GM21723 (cell line): ENCODE results near the gene TMEM213.
"Not testable (repeated sequence)": the region's sequence is repeated elsewhere in the genome, so short reads cannot be mapped to it uniquely, and the experiment has no call there.

Source experiments
- ATAC-seq: cut with Tn5 transposase; IDR thresholded peaks from one replicate; pipeline ENCODE4 v1.9.1; 2021; ENCODE audit warnings: mild to moderate bottlenecking, moderate library complexity; ENCODE audit not compliant: unreplicated experiment

TMEM213 gene

DNA sequence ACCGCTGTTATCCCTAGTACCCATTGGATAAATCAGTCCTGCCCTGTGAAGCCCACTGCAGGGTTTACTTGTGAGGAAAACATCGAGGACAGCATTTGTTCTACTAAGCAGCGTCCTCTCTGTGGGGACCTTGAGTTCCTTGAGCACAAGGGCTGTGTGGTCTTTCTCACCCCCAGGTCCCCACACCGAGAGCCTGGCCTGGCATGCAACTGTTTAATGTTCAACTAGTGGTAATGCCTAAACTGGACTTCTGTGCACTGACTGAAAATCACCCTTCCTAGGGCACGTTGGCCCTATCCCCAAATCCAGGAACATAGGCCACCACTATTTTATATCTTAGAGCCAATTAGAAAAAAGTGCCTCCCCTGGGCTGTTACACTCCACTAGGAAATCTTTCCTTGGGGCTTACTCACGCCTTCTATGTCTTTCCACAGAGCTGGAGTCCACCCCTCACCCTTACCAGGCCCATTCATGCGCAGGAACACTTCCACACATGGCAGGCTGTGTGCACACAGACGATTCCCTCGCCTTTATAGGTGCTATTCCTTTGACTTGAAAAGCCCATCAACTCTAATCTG is 1.7 kb upstream of the TMEM213 start:
- no peak for ATAC-seq

DNA sequence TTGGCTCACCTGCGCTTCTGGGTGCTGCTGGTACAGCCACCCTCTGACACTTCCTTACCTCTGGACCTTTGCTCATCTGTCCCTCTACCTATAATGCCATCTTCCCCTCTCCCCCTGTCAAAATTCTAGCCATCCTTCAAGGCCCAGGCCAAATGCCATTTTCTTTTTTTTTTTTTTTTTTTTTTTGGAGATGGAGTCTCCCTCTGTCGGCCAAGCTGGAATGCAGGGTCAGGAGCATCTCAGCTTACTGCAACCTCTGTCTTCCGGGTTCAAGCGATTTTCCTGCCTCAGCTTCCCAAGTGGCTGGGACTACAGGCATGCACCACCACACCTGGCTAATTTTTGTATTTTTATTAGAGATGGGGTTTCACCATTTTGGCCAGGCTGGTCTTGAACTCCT is 748 bp upstream of the TMEM213 start:
- not testable (repeated sequence) for ATAC-seq

DNA sequence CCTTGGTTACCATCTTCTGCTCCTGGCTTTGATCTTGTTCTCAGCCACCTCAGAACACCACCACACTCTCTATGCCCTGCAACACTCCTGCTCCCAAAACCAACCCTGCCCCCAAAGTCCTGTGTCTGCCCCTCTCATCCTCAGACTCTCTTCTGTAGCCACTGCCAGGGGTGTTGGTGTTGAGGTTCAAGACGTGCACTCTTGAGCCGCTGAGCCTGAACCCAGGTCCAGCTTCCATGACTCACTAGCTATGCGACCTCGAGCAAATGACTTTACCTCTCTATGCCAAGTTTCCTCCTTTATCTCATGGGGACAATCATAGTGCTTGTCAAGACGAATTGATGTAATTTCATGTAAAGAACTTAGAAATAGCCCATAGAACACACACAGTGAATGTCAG is 1.0 kb downstream of the TMEM213 start:
- ATAC-seq = no peak

DNA sequence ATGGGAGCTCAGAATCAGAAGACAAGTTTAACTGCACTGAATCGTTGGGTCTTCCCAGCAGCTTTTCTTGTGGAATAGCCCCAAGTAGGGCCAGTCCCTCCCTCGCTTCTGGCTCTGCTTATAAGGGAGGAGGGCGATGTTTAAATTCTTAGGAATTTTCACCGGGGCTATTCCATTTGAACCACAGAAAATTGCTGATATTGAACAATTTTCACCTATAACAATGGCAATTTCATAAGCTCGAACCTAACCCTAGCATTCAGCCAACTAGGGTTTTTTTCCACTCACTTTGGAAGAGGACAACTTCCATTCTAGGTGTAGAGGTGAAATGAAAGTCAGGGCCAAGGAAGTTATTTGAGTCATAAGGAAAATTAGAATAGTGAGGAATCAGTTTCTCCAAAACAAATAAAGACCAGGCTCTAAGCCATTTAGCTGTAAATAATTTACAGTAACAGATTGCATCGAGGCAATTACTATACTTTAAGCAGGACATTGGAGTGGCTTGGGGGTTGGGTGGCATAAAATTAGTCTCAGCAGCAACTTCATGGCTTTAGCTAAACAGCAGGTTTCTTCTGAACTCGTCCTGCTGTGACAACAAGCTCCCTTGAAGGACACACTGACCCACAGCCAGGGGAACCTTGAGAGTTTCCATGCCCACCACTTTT is 1.7 kb downstream of the TMEM213 start:
- ATAC-seq = no peak

DNA sequence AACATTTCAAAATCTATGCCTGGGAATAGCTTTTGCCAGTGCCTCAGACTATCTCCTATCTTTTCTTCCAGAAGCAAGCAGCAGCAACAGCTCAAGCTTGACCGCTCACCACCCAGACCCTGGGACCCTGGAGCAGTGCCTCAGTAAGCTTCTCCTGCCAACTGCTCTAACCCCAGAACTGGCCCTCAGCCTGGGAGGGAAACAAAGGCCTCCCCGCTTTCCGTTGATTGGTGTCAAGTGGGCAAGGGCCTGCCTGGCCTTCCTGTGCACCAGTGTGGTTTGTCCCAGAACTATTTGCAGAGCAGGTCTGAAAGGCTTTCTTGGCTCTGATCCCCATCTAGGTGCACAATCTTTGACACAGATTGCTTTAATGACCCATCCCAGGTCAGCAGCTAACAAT is 3.5 kb downstream of the TMEM213 start:
- ATAC-seq = no peak

DNA sequence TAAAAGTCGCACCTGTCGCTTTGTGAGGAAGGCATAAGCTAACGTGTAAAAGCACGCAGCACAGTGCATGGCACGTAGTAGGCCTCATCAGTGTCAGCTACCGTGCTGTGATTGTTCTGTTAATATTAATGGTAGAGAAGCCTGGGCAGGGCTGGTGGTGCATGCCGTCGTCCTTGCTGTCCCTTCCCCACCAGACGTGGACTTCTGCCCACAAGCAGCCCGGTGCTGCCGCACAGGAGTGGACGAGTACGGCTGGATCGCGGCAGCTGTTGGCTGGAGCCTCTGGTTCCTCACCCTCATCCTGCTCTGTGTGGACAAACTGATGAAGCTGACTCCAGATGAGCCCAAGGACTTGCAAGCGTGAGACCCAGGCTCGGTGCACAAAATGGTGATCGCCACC is 4.9 kb downstream of the TMEM213 start:
- no peak for ATAC-seq

DNA sequence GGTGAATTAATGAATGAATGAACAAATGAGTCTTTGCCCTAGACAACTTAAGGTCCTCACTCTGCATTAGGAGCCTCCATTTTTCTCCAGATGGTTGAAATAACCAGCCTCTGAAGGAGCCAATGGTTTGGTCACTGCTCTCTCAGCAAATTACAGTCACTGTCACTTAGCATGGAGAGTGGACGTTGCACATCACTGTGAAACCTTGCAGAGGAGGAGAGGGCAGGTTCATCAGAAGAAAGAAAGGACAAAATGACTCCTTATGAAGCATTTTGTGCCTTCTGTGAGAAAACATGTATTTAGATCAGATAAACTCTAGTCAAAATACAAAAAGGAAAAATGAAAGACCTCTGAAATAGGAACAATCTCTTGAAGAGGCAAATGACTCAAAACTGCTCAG is 6.8 kb downstream of the TMEM213 start:
- no peak for ATAC-seq

DNA sequence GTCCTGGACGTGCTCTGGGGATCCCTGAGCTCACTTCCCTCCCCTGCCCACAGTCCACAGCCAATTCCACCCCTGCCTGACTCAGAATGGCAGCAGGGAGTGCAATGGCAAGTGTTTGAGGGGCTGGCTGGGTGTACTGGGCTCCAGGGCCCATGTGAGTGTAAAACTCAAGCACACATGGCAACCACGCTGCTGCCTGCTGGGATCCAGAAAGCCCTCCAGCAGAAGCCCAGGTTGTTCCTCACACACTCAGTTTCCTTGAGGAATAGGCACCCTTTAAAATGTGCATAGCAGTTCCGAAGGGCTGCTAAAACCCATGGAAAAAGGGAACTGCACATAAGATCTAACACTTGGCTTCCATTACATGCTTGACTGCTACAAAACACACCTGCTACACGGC is 11.6 kb downstream of the TMEM213 start:
- no peak for ATAC-seq

DNA sequence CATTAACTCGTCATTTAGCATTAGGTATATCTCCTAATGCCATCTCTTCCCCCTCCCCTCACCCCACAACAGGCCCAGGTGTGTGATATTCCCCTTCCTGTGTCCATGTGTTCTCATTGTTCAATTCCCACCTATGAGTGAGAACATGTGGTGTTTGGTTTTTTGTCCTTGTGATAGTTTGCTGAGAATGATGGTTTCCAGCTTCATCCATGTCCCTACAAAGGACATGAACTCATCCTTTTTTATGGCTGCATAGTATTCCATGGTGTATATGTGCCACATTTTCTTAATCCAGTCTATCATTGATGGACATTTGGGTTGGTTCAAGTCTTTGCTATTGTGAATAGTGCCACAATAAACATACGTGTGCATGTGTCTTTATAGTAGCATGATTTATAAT is 13.5 kb downstream of the TMEM213 start:
- ATAC-seq = not testable (repeated sequence)

DNA sequence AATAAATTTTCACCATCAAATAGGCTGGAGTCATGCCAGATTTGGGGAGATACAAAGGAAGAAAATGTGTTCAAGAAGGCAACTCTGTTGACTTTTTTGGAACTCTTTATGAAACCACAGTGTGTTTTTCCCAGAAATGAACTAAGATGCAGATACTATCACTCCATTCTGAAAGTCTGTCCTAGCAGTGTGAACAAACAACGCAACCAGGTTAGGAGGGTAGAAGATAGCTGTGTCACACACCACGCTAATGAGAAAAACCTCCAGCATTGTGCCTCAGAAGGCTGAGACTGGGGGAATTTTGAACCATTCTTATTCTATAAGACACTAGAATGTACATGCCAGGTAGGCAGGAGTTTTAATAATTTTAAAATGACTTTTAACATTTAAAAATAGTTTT is 16.2 kb downstream of the TMEM213 start:
- ATAC-seq = no peak

DNA sequence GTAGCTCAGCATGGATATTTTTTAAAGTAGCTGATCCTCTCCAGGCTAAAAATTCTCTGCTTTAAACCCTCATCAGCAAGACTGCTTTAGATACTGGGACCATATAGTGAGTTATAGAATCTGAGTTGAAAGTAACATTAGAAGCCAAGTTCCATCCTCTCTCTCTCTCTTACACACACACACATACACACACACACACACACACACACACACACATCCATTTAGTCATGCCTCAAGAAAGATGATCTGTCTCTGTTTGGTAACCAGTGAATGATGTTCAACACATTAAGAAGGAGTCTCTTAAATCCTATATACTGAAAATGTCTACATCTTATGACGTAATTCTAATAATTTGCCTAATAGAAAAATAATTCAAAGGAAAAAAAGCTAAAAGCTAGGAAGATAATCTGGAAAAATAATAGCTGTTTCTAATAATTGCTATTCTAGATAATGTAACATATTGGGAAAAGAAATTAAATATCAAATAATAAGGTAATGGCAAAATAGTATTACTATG is 17.1 kb downstream of the TMEM213 start:
- ATAC-seq = no peak

DNA sequence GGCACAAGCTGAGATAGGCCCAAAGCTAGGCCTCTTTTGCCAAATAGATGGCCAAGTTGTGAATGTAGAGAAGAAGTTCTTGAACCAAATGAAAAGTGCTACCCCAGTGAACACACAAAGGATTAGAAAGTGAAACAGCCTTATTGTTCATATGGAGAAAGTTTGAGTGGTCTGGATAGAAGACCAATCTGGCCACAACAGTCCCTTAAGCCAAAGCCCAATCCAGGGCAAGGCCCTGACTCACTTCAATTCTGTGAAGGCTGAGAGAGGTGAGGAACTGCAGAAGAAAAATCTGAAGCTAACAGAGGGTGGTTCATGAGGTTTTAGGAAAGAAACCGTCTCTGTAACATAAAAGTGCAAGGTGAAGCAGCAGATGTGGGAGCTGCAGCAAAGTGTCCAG is 18.9 kb downstream of the TMEM213 start:
- ATAC-seq = no peak

DNA sequence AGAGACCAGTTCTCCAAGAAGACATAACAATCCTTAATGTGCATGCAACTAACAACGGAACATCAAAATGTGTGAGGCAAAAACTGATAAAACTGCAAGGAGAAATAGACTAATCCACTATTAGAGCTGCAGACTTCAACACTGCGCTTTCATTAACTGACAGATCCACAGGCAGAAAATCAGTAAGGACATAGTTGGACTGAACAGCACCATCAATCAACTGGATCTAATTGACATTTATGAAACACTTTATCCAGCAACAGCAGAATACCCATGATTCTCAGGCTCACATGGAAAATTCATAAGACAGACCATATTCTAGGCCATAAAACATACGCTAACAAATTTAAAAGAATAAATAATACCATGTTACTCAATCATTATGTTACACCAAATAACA is 21.8 kb downstream of the TMEM213 start:
- no peak for ATAC-seq

DNA sequence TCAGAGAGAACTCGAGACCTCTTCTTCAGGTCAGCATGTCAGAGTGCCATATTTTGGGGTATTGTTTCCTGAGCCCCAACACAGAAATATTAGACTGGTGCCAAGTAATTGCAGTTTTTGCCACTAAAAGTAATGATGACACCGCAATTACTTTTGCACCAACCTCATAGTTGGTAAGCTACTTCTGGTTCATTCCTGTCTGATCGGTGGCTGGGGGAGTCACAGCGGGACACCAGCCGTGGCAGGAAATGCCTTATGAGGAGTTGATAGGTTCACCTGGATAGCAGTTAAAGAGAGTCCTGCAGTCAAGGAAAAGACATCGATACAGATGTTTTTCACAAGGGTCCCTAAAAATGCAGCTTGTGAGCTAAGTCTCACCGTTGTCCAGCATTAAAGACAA is 24.1 kb downstream of the TMEM213 start:
- ATAC-seq = no peak

DNA sequence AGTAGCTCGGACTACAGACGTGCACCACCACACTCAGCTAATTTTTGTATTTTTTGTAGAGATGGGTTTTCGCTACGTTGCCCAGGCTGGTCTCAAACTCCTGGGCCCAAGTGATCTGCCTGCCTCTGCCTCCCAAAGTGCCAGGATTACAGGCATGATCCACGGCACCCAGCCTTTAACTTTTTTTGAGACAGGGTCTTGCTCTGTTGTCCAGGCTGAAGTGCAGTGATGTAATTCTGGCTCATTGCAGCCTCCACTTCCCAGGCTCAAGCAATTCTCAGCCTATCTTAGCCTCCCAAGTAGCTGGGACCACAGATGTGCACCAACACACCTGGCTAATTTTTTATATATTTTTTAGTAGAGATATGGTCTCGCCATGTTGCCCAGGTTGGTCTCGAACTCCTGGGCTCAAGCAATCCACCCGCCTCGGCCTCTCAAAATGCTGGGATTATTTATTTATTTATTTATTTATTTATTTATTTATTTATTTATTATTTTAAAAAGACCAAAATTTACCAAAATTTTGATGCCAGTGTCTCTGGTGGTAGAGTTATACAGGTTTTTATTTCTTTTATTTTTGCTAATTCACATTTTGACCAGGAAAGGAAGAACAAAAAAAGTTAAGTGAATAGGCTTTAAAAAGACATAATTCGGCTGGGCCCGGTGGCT is 25.2 kb downstream of the TMEM213 start:
- ATAC-seq = no peak

DNA sequence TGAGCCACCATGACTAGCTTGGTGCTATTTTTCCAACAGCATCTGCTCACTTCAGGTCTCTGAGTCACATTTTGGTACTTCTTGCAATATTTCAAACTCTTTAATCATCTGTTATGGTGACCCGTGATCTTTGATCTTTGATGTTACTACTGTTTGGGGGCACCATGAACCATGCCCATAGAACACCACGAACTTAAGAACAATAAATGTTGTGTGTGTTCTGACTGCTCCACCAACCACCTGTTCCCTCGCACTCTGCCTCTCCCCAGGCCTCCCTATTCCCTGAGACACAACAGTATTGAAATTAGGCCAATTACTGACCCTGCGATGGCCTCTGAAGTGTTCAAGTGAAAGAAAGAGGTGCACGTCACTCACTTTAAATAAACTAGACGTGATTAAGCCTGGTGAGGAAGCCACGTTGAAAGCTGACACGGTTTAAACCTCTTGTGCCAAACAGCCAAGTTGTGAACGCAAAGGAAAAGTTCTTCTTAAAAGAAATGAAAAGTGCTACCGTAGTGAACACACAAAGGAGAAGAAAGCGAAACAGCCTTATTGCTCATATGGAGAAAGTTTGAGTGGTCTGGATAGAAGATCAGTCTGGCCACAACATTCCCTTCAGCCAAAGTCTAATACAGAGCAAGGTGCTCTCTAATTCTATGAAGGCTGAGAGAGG is 27.4 kb downstream of the TMEM213 start:
- ATAC-seq = no peak

DNA sequence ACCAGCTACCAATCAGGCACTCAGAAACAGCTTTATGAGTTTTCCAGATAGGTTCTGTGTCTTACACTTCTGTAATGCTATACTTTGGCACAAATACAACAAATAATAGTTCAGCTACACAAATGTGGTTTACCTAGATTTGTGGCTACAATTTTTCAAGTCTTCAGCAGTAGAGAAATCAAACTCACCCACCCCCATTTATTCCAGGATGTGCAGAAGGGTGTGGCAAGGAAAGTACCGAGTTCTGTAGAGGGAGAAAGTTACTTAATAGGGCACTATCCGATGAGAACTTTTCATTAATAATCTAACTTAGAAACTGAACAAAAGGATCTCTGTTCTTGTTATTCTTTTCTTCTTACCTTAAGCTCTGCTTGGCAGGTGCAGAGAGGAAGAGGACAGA is 30.5 kb downstream of the TMEM213 start:
- no peak for ATAC-seq

DNA sequence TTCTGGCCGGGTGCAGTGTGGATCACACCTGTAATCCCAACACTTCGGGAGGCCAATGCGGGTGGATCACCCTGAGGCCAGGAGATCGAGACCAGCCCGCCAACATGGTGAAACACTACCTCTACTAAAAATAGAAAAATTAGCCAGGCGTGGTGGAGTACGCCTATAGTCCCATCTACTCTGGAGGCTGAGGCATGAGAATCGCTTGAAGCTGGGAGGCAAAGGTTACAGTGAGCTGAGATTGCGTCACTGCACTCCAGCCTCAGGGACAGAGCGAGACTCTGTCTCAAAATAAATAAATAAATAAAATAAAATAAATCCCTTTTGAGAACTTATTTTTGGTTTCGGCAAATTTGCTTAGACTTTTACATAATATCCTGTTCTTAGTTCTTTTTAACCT is 31.5 kb downstream of the TMEM213 start:
- ATAC-seq = no peak

DNA sequence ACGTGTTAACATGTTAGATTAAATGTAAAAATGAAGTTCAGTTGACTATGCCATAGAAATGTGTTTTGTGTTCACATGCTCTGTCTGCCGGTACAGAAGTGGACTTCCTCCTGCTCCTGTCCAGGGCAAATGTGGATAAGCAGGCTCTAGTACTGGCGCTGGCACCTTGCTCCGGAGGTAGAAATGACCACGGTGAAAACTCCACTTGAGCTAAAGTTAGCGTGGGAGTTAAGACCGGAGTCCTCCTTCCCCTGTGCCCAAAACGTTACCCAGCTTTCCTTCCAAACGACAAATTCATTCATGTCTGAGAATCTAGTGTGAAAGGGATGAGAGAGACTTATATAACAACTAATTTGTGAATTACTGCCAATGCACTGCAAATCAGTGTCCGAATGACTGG is 35.2 kb downstream of the TMEM213 start:
- ATAC-seq = no peak

DNA sequence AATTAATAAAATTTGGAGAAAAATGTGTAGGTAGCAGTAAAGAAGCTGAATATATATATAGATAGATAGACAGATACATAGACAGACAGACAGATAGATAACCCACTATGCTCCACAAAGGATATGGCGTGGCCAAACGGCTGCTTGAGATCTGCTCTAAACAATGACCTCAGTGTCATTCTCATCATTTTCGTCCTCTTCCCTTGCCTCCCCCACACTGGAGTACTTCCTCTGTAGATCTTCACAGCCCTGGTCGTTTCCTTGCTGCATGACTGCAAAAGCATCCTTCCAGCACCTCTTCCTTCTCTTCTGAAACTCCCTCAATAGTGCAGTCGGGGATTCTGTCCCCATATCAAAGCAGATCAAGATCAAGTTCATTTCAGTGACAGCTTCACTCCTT is 35.8 kb downstream of the TMEM213 start:
- ATAC-seq = no peak

DNA sequence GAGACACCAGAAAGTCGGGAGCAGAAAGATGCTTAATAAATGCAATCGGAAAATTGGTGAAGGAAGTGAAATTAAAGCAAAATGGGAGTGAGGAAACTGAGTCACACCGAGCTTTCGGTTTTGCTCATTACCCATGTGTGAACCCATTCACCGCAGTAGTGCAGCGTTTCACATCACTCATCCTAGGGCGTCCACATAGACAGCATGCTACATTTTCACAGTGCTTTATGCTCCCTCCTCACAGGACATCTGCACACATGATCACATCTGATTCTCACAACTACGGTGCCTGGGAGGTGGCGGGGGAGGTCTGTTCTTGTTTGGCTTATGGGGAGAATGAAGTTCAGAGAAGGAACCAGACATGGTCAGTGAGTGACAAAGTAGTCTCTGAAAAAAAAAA is 36.8 kb downstream of the TMEM213 start:
- ATAC-seq = no peak

DNA sequence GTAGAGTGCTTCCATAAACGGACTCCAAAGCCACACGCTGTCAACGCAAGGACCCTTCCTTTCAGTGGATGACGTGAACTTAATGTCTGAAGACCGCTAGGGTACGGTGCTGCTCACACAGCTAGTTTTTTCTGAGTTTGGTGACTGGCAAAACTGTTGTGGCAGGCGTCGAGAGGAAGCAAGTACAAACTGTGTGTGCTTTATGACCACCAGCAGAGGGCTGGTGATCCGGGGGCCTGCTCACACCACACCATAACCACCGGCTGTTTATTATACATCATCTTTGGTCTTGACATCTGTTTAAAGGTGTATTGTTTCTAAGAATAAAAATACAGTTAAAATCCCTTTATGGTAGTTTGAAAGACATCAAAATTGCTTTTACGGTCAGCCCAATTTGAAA is 37.3 kb downstream of the TMEM213 start:
- no peak for ATAC-seq
